ENCODE data around the gene IRGC. TPM values are rescaled to one million over a fixed set of nuclear protein-coding genes. Genes with fewer than 3 reads are reported as not detected.

Gene IRGC
- total RNA-seq, 1 donor from 2014 or later = not detected

DNA sequence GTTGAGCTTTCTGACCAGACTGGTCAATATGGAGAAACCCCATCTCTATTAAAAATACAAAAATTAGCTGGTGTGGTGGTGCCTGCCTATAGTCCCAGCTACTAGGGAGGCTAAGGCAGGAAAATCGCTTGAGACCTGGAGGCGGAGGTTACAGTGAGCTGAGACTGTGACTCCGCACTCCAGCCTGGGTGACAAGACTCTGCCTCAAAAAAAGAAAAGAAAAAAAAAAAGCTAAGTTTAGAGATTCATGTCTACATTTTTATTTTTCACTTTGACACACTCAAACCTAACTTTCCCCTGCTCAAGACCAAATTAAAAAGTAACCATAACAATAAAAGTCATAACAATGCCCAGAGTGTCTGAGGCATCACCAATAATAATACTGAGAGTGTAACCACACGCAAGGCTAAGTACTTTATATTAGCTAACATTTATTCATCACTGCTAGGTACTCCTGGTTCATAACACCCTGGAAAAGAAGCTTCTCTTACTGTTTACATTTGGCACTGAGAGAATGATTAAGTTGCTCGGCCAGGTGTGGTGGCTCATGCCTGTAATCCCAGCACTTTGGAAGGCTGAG, 5.7 kb downstream of the IRGC start:
- no peak for DNase-seq (ENCODE audit: extremely low read depth, low read depth, low spot score)

DNA sequence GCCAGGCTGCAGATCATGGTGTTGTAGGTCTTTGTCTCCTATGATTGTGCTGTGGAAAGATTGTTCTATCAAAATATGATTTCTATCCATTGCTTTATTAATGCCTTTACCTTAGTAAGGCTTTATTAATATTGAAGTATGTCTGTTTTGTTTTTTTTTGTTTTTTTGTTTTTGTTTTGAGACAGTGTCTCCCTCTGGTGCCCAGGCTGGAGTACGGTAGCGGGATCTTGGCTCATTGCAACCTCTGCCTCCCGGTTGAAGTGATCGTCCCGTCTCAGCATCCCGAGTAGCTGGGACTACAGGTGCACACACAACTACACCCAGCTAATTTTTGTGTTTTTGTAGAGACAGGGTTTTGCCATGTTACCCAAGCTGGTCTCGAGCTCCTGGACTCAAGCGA, 7.7 kb downstream of the IRGC start:
- no peak for DNase-seq (ENCODE audit: extremely low read depth, low read depth, low spot score)

DNA sequence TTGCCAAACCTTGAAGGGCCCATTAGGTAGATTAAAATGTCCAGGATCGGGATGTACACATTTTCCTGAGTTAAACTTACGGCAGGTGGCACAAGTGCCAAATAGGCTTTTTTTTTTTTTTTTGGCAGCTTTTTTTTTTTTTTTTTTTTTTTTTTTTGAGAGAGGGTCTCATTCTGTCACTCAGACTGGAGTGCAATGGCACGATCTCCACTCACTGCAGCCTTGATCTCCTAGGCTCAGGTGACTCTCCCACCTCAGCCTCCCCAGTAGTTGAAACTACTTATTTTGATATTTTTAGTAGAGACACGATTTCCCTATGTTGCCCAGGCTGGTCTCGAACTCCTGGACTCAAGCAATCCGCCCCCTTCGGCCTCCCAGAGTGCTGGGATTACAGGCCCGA, 9.0 kb downstream of the IRGC start:
- no peak for DNase-seq (ENCODE audit: extremely low read depth, low read depth, low spot score)

DNA sequence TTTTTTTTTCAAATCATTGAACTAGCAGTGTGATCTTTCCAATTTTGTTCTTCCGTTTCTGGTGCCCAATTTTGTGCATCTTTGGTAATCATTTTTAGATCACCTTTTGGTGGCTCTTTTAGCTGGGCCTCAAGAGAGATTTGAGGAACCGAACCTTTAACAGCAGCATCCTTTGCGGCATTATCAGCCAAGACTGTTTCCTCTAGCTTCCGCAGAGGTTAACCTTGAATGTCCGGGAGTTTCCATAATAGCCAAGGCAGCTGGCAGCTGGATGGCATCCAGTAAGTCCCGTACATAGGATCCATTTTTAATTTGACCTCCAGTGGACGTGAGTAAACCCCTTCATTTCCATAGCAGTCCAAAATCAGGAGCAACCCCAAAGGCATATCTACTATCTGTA, 9.6 kb downstream of the IRGC start:
- peak; percentile 44 for DNase-seq (ENCODE audit: extremely low read depth, low read depth, low spot score)

DNA sequence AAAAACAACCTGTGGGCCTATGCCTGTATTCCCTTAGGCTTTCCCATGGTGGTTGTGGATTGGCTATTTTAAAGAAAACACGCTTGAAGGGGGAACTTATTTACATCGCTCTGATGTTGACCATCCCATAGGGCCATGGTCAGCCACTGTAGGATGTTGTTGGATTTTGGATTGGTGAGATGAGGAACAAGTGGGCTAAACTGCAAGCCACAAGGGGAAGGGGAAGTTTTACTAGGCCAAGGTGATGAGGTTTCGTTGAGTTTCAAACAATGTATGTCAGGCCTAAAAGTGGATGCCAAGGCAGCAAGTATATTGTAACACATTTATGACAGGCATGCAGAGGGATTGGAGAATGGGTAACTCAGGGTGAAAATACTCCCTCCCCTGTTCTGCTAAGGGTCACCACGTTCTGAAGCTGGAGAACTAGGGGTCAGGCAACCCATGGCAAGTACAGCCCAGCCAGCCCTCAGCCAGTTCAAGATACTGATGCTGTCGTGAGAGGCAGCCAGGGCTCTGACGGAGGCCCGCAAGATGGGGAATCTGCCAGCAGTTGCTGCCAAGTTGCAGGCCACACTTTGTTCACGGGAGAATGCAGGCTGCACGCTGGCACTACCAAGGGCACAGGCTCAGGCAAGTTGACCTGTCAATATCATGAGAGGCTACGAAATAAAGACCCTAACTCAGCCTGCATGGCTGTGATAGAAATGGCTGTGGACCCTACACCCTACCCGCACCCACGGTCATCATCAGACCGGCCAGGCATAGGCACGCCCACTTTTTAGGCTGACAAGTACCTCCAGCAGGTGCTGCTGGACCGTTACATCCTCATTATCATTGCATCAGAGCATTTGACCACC, 11.1 kb downstream of the IRGC start:
- no peak for DNase-seq (ENCODE audit: extremely low read depth, low read depth, low spot score)

DNA sequence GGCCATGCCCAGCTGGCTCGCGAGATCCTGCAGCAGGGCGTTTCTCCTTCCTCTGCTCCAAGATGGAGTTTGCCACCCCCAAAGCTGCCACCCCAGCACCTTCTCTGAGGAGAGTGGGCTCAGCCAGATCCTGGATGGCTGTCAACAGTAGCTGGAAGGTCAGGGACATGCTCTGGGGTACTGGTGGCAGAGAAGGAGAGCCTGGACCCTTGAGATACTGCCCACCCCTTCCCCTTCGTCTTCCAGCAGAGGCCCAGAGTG, 11.6 kb downstream of the IRGC start:
- no peak for DNase-seq (ENCODE audit: extremely low read depth, low read depth, low spot score)

DNA sequence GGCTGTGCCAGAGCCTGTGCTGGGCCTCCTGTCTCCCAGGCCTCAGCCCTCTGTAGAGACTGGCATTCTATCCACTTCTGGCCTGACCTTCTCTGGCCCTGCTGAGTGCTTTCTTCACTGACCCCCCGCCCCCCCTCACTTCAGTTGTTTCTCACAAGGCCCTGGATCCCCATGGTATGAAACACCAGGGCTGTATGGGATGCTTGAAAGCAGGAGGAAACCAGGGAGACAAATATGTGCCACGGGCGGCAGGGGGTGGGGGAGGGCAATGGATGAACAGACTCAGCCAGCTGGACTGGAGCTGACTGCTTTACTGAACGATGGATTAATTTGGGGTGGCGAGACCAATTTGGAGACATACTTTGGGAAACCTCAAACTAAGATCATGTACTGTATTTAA, 14.0 kb downstream of the IRGC start:
- no peak for DNase-seq (ENCODE audit: extremely low read depth, low read depth, low spot score)

DNA sequence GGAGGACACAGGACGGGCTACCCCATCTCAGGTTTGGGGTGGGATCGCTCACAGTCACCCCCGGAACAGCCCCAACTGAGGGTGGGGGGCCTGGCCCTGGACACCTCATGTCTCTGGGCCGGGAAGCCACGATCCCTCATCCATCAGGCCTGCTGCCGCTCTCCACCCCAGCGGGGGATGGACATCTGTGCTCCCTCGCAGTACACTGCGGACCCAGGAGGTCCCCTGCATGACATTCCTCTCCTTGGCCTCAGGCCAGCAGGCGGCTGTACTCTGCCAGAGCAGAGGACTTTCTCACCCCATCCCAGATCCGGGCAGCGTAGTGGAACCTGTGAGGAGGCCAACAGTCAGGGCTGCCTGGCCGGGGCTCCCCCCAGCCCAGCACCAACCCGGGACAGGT, 15.5 kb downstream of the IRGC start:
- DNase-seq (ENCODE audit: extremely low read depth, low read depth, low spot score) = no peak

DNA sequence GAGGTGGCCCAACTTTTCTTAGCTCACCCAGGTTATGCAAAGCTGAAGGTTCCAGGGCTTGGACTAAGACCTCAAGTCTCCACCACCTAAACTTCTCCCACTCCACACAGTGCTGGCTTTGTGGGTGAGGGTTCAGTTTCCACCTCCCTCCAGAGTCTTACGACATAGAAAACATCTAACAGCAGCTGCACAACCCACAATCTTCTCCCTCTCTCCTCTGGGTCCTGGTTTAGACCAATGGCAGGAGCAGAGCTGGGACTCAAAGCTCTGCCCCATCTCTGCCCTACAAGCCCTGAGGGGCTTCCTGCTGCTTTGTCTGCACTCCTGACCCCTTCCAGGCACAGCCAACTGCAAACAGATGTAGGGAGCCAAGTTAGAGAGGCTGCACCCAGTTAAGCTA, 16.0 kb downstream of the IRGC start:
- no peak for DNase-seq (ENCODE audit: extremely low read depth, low read depth, low spot score)

DNA sequence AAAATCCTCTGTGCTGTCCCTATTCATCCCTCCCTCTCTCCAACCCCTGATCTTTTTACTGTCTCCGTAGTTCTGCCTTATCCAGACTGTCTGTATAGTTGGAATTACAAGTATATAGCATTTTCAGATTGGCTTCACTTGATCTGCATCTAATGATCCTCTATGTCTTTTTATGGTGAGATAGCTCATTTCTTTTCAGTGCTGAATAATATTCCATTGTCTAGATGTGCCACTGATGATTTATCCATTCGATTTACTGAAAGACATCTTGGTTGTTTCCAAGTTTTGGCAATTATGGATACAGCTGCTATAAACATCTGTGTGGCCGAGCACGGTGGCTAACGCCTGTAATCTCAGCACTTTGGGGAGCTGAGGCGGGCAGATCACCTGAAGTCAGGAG, 19.1 kb downstream of the IRGC start:
- DNase-seq (ENCODE audit: extremely low read depth, low read depth, low spot score) = no peak

DNA sequence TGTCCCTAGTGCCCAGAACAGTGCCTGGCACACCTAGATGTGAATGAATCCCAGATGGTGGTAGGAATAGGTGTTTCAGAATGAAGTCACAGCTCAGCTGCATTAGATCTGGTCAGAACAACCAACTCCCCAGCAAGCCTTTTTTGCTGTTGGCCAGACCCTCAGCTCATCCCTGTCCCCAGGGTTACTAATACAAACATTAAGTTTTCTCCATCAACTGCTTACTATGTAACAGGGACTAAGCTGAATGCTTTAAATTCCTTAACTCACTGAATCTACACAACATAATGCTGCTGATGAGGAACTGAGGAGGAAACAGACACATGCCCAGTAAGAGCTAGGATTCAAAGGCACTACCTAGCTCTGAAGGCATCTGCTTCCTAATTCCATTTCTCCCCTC, 20.1 kb downstream of the IRGC start:
- DNase-seq (ENCODE audit: extremely low read depth, low read depth, low spot score) = no peak

DNA sequence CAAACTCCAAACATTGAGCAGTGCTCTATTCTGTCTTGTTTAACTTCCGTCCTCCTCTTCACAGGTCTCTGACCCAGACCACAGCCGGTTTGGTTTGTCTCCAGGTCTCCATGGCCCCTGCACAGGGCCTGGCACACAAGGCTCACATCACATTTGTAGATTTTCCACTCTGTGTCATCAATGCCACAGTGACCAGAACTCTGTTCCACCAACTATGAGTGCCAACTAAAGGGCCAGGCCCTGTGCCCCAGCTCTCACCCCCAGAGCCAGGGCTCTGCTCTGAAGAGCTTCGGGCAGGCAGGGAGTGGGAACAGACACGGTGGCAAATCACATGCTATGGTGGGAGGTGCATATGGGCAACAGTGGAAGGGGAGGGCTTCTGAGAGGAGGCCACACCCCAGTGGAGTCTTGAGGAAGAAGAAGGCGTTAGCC, 22.9 kb downstream of the IRGC start:
- DNase-seq (ENCODE audit: extremely low read depth, low read depth, low spot score) = no peak

DNA sequence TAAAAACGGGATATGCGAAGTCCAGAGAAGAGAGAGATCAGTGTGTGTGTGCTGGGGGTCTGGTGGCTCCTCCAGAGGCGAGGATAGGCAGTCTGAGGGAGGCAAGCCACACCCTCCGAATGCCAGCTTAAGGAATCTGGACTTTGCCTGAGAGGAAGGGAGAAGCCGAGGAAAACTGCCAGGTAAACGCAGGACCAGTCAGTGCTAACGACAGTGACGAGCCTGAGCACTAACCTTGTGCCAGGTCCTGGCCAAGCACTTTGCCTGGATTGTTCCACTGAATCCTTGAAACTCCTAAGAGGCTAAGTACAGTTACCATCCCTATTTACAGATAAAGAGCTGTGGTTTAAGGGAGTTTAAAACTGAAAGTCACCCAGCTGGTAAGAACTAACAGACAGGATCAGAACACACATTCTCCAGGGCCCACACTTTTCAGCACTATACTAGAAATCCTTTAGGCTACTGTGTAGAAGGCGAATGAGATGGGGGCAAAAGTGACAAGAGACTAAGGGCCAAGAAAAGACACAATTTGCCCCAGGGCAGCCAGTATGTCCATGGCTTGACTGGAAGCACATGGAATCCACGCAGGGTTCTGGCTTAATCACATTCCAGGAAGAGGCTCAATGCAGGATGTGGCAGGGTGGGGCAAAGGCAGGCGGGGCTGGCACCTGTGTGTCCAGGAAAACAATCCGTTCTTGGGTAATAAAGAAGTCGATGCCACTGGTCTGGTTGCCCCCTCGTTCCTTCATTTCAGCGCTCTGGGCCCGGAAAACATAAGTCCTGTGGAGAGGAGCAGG, 23.8 kb downstream of the IRGC start:
- DNase-seq (ENCODE audit: extremely low read depth, low read depth, low spot score) = no peak

DNA sequence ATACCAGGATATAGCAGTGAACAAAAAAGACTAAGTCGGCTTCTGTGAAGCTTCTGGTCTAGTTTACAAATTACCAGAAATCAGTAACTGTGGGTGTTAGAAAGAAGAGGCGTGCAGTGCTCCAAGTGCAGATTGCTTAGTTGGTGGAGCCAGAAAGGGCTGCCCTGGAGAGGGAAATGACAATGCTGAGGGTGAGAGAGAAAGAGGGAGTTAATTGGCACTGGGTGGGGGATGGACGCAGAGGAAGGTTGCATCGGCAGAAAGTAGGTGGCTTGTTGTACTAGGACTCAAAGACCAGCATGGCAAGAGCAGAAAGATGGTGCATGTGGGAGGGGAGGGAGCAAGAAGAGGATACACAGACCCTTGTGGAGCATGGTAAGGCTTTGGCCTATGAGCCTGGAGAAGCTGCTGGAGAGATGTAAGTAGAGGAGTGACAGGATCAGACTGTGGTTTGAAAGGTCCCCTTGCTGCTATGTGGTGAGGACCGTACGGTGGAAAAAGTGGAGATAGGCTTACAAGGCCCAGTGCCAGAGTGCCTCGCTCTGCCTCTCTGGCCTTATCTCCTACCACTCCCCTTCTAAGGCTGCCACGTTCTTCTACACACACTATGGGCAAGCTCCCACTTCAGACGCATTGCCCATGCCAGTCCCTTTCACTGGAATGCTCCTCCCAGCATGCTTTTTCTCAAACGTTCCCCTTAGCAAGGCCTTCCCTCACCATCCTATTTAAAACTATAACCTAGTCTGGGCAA, 25.4 kb downstream of the IRGC start:
- DNase-seq (ENCODE audit: extremely low read depth, low read depth, low spot score) = no peak

DNA sequence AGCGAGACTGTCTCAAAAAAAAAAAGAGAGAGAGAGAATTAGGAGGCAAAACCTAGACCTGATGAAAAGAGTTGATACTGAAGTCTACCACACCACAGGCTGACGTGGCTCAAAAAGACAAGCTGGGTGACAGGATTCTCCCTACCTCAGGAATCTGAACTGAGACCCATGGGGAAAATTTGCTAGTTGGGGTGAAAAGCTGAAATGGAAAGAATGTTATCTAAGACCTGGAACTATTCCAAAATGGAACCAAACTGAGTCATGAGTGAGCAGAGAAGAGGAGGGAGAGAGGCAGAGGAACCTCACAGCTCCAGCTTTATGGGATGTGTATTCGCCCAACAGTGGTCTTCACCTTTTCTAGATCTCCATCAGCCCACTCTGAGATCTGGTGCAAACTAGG, 27.2 kb downstream of the IRGC start:
- DNase-seq (ENCODE audit: extremely low read depth, low read depth, low spot score) = no peak

DNA sequence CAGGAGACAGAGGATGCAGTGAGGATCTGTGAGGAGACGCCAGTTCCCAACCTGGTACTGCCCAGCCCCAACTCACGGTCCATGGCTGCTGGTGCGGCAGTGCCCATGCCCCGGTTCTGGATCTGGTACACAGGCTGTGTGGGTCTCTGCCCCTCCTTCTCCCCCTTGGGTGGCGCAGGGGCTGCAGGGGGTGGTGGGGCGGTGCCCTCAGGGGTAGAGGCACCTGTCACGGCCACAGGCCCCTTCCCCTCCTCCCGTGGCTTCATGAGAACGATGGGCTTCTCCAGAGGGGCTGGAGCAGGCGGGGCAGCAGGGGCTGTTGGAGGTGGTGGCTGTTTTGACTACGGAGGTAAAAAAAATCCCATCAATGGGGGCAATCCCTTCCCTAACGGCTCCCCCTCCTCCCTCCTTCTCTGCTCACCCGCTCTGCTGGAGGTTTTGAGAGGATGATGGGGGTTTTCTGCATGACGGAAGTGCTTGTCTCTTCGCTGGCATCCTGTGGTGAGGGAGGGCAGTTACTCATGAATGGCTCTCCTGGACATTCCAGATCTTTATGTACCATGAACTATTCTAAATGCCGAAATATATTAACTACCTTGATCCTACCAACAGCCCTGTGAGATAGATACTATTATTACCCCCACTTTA, 31.8 kb downstream of the IRGC start:
- no peak for DNase-seq (ENCODE audit: extremely low read depth, low read depth, low spot score)

DNA sequence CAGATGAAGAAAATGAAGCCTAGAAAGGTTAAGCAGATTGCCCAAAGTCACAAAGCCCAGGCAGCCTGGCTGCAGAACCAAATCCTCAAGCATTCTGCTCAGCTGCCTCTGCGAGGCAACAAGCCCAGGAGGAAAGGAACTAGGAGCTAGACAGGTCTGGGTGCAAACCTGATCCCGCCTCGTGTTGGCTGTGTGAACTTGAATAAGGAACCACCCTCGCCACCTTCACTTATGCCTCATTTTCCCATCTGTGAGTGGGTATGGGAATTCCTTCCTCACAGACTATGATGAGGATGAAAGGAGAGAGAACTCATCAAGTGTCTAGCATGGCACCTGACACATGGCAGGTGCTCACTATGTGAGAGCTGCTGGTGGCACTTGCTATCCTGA, 32.3 kb downstream of the IRGC start:
- no peak for DNase-seq (ENCODE audit: extremely low read depth, low read depth, low spot score)

DNA sequence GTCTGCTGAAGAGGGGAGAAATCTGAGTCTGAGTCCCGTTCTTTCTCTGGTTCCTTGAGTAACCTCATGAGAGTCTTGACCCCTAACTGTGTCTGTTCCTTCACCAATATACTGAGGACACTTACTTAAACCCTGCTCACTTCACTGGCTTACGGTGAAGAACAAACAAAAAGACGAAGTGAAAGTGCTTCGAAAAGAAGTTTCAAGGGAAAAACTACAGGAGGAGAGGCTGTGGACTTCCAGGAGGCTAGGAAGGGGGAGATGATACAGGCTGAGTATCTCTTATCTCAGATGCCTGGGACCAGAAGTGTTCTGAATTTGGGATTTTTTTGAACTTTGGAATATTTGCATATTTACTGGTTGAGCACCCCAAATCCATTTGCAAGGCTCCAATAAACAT, 32.8 kb downstream of the IRGC start:
- no peak for DNase-seq (ENCODE audit: extremely low read depth, low read depth, low spot score)

DNA sequence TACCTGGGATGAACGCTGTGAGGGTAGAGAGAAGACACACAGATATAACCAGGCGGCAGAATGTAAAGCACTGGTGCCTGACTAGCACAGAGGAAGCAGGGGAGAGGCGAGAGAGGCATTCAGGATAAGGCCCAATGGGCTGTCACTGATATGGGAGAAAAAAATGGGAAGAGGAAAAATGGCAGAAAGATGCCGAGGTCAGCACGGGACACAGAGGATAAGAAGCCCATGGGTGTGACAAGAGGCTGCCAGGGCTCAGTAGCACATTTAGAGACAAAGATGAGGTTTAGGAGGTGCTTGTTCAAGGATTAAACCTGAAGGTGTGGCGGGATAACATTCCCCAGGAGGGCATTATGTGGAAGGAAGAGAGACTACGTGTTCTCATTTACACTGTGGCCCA, 33.3 kb downstream of the IRGC start:
- DNase-seq (ENCODE audit: extremely low read depth, low read depth, low spot score) = no peak

DNA sequence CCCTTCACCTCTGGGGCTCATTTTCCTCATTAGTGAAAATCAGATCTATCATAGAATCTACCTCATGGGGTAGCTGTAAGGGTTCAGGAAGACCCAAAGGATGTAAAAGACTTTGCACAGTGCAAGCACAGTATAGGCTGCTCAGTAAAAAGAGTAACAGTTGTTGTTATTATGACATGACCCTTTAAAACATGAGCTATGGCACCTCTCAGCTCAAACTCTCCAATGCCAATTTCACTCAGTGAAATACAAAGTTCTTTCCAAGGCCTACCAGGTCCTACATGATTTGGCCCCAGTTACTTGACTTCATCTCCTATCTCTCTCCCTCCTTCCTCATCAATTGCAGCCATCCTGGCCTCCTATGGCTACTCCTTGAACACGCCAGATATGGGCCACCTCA, 34.0 kb downstream of the IRGC start:
- DNase-seq (ENCODE audit: extremely low read depth, low read depth, low spot score) = no peak
